PFSK-1 (cell line): ENCODE data around the gene SPRR4.

Source experiments
- FOXP2 ChIP-seq: optimal IDR thresholded peaks from 2 replicates; pipeline ENCODE3; 2011; ENCODE audit warnings: borderline replicate concordance, control low read depth, inconsistent platforms; ENCODE audit not compliant: insufficient read depth; ENCODE audit errors: extremely low read length, extremely low read depth
- REST ChIP-seq, 2 experiments: IDR thresholded peaks; 2 replicates each; pipeline versions ENCODE4 v1.6.1 to v1.8.0; 2011 to 2012; ENCODE audit warnings: low read depth in 2 of 2, low read length in 2 of 2, control low read depth in 1 of 2, inconsistent platforms in 1 of 2, mild to moderate bottlenecking in 1 of 2, moderate library complexity in 1 of 2; ENCODE audit not compliant: insufficient read depth in 1 of 2

- TF ChIP-seq FOXP2 (no peak), REST (IDR thresholded peaks at IDR 0.05; ENCODE audit: insufficient read depth in 1 of 2, low read depth in 2 of 2, low read length in 2 of 2) (no peak)
Measured at GRCh38 chr1:152981146-152981871, 10.9 kb downstream of the SPRR4 start.
